GM20431 (cell line): ENCODE data around the gene STOX1.
"Not testable (repeated sequence)": the region's sequence is repeated elsewhere in the genome, so short reads cannot be mapped to it uniquely, and the experiment has no call there.

ENCODE experiments used
- in situ Hi-C: fragments of 300-500 bp; cut with MseI, MboI; formaldehyde crosslinking; loops from one replicate; pipeline ENCODE4 v1.15.0; 2020; ENCODE audit warnings: low sequenced_read_pairs; ENCODE audit not compliant: unreplicated experiment

Gene STOX1, protein sequence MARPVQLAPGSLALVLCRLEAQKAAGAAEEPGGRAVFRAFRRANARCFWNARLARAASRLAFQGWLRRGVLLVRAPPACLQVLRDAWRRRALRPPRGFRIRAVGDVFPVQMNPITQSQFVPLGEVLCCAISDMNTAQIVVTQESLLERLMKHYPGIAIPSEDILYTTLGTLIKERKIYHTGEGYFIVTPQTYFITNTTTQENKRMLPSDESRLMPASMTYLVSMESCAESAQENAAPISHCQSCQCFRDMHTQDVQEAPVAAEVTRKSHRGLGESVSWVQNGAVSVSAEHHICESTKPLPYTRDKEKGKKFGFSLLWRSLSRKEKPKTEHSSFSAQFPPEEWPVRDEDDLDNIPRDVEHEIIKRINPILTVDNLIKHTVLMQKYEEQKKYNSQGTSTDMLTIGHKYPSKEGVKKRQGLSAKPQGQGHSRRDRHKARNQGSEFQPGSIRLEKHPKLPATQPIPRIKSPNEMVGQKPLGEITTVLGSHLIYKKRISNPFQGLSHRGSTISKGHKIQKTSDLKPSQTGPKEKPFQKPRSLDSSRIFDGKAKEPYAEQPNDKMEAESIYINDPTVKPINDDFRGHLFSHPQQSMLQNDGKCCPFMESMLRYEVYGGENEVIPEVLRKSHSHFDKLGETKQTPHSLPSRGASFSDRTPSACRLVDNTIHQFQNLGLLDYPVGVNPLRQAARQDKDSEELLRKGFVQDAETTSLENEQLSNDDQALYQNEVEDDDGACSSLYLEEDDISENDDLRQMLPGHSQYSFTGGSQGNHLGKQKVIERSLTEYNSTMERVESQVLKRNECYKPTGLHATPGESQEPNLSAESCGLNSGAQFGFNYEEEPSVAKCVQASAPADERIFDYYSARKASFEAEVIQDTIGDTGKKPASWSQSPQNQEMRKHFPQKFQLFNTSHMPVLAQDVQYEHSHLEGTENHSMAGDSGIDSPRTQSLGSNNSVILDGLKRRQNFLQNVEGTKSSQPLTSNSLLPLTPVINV

DNA sequence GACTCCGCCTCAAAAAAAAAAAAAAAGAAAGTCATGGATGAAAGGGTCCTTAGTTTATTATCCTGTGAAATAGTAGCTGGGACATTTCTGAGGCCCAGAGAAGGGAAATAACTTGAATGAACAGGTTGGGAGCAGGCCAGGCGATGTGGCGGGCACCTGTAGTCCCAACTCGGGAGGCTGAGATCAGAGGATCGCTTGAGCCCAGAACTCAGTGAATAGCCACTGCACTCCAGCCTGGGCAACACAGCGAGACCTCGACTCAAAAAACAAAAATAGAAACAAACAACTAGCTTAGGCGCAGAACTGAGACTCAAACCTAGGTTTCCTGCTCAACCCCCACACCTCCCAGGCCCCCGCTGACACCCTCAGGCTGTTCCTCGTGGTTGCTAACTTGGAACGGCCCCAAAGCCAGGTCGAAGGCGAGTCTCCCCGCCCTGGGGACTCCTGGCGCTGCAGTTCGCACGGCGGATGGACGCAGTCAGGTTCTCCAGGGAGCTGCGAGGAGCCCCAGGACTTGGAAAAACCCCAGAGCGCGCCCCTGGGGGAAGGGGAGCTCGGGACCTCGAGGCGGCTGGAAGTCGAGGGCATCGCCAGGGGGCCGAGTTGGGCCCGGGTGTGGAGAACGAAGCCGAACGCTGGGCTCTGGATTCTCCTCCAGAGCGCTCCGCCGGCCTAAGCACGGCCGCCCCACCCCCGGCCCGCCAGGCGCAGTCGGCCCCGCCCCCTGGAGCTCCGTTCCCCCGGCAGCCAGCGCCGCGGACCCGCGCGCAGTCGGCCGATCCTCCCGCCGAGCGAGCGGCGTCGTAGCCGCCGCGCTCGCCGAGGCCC lies at the start of gene STOX1:
Gene STOX1, plus strand, starts transcription at position 768 of the 828 bp plus-strand sequence. CDS start 93 bp downstream, outside the sequence.
- in situ Hi-C loops = no loop called here

DNA sequence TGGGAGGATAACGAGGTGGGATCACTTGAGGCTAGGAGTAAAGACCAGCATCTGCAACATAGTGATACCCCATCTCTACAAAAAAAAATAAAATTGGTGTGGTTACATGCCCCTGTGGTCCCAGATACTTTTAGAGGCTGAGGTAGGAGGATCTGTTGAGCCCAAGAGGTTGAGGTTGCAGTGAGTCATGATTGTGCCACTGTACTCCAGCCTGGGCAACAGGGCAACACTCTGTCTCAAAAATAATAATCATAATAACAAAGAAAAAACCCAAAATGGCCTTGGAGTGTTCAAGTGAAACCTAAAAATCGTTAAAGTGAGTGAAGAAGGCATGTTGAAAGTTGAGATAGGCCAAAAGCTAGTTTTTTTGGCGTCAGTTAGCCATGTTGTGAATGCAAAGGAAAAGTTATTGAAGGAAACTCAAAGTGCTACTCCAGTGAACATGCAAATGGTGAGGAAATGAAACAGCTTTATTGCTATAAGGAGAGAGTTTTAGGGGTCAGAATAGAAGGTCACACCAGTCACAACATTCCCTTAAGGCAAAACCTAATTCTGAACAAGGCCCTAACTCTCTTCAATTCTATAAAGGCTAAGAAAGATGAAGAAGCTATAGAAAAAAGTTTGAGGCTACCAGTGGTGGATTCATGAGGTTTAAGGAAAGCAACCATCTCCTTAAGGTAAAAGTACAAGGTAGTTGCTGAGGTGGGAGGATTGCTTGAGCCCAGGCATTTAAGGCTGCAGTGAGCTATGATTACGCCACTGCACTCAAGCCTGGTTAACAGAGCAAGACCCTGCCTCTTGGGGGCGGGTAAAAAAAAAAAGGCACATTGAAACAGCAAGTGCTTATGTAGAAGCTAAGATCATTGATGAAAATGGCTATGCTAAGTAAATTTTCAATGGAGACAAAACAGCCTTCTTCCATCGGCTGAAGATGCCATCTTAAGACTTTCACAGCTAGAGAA lies 45.4 kb upstream of the STOX1 start:
- in situ Hi-C loops = no loop called here

DNA sequence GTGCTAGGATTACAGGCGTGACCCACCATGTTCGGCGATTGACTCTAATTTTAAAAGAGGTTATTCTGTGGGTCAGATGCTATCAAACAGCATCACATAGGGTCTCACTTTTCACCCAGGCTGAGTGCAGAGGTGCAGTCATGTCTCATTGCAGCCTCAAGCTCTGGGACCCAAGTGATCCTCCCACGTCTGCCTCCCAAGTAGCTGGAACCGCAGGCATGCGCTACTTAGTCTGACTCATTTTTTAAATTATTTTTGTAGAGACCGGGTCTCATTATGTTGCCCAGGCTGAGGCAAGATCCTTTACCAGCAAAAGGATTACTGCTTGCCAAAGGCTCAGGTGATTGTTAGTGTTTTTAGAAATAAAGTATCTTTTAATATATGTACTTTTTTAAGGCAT lies 42.9 kb upstream of the STOX1 start:
- in situ Hi-C loops = no loop called here

DNA sequence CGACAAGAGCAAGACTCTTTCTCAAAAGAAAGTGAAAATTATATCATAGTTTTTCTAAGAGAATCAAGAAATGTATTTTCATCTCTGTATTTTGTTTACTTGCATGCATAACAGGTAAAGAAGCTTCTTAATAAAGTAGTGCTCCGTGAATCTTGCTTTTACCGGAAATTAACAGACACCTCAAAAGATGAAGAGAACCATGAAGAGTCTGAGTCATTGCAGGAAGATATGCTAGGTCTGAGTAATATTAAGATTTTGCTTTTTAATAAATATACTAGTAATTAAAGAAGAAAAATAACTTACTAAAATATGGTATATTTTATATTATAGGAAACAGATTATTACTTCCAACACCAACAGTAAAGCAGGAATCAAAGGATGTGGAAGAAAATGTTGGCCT lies 39.5 kb upstream of the STOX1 start:
- in situ Hi-C loops = no loop called here

DNA sequence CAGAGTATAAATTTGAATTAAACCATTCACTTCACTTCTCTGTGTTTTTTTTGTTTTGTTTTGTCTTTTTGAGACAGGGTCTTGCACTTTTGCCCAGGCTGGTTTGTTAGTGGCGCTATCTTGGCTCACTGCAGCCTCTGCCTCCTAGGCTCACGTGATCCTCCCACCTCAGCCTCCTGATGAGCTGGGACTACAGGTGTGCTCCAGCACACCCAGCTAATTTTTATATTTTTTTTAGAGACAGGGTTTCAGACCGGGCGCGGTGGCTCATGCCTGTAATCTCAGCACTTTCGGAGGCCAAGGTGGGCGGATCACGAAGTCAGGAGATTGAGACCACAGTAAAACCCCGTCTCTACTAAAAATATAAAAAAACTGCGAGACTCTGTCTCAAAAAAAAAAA lies 36.9 kb upstream of the STOX1 start:
- in situ Hi-C loops = no loop called here

DNA sequence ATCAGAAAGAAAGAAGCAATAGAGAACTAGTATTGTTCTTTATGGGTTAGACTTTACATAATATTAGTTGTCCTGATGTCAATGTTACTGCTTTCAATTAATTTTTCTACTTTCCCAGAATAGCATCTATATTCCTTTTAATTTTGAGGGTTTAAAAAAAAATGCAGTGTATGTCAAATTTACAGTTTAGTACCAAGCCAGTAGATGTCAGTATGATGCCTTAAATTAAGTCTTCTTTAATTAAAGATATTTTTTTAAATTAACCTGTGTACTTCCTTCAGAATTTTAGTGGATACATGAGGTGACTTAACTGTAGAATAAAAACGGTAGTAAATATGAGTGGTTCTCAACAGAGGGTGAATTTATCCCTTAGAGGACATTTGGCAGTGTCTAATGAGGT lies 35.2 kb upstream of the STOX1 start:
- in situ Hi-C loops = no loop called here

DNA sequence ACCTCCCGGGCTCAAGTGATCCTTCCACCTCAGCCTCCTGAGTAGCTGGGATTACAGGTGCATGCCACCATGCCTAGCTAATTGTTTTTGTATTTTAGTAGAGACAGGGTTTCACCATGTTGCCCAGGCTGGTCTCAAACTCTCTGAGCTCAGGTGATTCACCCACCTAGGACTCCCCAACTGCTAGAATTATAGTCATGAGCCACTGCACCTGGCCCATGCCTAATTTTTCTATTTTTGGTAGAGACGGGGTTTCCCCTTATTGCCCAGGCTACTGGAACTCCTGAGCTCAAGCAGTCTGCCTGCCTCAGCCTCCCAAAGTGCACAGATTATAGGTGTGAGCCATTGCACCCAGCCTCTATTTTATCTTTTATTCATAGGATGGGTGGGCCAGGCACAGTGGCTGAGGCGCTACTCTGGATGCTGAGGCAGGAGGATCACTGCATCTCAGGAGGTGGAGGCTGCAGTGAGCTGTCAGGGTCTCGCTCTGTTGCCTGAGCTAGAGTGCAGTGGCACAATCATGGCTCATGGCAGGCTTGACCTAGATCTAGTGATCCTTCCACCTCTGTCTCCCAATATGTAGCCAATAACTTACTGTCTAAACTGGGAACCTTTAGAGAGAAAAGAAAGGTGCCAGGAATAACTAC lies 31.3 kb upstream of the STOX1 start:
- in situ Hi-C loops = no loop called here

DNA sequence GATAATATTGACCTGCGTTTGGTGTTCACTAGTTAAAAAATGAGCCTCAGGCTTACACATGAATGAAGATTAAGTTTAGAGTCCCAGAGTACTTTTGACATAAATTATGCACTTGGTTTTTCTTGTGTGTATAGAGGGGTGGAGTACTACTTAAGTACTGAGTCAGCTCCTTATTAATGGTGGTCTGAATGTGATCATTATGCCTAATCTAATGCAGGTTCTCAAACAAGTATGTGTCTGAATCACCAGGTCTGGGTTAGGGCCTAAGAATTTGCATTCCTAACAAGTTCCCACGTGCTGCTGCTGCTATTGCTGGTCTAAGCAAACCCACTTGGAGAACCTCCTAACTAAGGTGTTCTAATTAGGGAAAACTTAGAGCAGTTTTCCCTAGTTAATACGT lies 30.7 kb upstream of the STOX1 start:
- in situ Hi-C loops = no loop called here

DNA sequence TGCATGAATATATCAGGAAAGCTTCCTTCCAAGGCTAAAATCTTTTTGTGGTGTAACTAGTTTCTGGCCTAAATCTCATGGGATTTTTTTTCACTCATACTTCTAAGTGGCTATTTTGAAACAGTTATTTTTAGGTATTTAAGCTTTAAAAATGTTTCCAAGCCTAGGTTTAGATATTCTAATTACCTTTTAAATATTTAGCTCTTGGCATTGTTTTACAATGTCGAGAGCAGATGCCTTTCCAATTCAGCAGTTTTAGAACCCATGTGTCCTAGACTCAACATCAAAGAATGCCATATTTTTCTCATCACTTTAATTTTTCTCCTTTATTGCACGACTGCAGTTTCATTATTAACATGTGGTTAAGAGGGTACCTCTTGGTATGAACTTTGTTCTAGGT lies 27.1 kb upstream of the STOX1 start:
- in situ Hi-C loops = no loop called here

DNA sequence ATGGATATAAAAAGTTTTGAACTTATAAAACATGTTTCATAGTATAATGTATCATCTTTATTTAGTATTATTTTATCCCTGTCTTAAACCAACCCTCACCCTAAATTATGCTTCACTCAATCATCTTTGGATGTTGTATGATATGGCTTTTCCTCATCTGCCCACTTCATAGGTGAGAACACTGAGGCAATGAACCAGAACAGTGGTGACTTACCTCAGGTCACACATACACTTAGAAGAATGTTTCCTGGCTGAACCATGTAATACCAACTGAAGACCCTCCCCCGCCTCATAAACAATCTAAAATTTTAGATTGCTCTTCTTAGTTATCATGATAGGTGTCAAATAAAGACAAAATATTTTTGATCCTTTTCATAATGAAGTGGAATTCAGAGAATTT lies 22.6 kb upstream of the STOX1 start:
- in situ Hi-C loops = no loop called here

DNA sequence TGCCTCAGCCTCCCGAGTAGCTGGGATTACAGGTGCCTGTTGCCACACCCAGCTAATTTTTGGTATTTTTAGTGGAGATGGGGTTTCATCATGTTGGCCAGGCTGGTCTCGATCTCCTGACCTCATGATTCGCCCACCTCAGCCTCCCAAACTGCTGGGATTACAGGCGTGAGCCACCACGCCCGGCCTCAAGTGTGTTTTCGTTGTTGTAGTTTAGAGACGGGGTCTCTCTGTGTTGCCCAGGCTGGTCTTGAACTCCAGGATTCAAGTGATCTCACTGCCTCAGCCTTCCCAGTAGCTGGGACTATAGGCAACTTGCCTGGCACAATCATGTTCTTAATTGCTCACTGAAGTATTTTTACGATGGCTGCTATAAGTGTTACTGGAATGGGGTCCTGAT lies 16.5 kb upstream of the STOX1 start:
- in situ Hi-C loops = not testable (repeated sequence)

DNA sequence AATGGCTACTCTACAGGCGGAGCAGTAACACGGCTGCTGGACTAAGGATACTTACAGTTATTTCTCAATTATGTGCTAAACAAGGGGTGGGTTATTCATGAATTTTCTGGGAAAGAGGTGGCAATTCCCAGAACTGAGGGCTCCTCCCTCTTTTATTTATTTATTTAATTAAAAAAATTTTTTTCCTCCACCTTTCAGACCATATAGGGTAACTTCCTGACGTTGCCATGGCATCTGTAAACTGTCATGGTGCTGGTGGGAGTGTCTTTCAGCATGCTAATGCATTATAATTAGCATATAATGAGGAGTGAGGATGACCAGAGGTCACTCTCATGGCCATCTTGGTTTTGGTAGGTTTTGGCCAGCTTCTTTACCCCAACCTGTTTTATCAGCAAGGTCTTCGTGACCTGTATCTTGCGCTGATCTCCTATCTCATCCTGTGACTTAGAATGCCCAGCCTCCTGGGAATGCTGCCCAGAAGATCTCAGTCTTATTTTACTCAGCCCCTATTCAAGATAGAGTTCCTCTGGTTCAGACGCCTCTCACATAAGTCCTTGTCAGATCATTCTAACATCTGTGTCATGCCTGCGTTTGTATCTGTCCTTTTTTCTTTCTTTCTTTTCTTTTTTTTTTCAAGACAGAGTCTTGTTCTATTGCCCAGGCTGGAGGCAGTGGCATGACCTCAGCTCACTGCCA lies 15.9 kb upstream of the STOX1 start:
- in situ Hi-C loops = no loop called here

DNA sequence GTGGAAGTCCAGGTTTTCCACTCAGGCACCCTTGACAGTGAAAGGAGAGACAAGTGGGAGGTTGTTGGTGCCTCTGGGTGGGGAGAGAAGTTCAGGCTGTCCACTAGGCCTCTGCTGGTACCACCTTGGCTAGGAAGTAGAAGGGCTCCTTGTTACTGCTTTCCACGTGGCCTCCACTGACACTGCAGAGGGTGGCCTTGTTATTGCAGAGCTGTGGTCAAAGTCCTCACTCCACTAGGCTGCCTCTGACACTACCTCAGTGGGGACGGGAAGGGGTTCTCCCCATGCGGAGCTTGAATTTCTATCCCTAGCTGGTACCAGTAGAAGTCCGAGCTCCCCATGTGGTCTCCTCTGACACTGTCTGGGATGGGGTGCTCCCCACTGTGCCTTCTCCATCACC lies 14.9 kb upstream of the STOX1 start:
- in situ Hi-C loops = no loop called here

DNA sequence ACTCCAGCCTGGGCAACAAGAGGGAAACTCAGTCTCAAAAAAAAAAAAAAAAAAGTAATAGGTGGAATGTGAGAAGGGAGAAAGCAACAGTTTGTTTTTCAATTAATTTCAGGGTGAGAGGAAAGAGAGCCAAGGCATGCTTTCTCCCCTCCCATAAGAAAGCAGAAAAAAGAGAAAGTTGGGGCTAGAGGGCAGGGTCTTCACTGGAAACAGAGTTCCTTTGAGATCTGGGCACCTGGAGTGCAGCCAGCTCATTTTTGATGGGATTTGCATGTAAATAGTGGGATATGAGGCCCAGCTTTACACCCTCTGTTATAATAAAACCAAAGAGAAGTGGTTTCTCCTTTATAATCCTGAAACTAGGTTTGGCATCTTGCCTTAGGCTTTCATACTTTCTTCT lies 13.8 kb upstream of the STOX1 start:
- in situ Hi-C loops = no loop called here

DNA sequence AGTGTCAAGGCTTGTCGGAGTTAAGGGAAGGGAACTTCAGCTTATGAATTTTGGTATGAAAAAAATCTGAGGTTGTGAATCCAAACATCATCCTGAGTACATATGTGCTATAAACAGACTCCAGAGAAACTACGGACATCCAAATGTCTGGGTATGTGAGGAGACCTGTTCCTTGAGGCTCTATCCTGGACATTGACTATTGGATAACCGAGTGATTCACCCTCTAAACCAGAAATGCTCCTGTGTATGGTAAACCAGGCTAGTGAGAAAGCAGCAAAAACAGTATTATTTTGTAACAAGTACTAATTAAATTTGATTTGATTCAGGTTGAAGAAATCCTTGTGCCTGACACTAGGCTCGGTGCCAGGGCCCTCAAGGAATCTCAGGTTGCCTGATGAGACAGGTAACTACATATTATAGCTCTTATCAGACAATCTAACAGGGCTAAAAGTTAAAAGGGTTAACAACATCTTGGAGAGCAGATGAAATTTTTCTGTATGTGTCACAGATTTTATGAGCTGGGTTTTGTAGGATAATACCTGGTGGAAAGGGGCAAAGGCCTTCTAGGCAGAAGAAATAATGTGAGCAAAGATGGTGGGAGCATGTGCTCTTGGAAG lies 10.4 kb upstream of the STOX1 start:
- in situ Hi-C loops = no loop called here

DNA sequence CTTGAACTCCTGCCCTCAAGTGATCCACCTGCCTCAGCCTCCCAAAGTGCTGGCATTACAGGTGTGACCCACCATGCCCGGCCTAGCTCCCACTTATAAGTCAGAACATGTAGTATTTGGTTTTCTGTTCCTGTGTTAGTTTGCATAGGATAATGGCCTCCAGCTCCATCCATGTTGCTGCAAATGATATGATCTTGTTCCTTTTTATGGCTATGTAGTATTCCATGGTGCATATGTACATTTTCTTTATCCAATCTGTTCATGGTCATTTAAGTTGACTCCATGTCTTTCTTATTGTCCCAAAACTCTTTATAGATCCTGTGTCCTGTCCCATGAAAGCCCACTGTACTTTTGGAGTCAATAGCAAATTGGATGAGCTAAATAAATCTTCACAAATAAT lies 7.0 kb upstream of the STOX1 start:
- in situ Hi-C loops = not testable (repeated sequence)

DNA sequence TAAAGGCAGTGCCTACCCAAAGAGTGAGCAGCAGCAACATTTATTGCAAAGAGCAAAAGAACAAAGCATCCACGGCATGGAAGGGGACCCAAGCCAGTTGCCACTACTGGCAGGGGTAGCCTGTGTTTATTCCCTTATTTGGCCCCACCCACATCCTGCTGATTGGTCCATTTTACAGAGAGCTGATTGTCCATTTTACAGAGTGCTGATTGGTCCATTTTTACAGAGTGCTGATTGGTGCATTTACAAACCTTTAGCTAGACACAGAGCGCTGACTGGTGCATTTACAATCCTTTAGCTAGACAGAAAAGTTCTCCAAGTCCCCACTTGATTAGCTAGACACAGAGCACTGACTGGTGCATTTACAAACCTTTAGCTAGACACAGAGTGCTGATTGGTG lies 4.7 kb upstream of the STOX1 start:
- in situ Hi-C loops = not testable (repeated sequence)

DNA sequence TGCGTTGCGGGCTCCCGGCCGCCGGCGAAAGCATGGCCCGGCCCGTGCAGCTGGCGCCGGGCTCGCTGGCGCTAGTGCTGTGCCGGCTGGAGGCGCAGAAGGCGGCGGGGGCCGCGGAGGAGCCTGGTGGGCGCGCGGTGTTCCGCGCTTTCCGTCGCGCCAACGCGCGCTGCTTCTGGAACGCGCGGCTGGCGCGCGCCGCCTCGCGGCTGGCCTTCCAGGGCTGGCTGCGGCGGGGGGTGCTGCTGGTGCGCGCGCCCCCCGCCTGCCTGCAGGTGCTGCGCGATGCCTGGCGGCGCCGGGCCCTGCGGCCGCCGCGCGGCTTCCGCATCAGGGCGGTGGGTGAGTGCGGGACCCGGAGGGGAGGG lies 245 bp downstream of the STOX1 start:
- in situ Hi-C loops = not testable (repeated sequence)
